ENCODE measurements around the gene HELB. TPM values are rescaled to one million over a fixed set of nuclear protein-coding genes. Genes with fewer than 3 reads are reported as not detected.

The HELB gene
- total and polyA plus RNA-seq, 2 of the 4 experiments (the other 2 are of a cell fraction): 0.72 to 2.9 TPM

DNA sequence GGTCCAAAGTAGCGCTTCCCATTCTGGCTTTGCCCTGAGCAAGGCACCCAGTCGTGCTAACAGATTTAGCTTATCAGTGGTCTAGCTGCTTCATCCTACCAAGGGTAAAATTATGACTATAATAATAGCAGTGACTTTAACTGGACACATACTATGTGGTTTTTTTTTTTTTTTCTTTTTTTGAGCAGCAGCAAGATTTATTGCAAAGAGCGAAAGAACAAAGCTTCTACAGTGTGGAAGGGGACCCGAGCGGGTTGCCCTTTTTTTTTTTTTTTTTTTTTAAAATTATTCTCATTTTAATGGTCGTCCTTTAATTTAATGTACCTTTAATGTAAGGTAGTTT lies 505 bp downstream of the HELB start:
- CTCF ChIA-PET: interaction anchor here (0.6 to 1.6 kb wide), 2 partner anchors 33 to 198 kb away, joined by 4 to 5 read pairs; no protein-coding TSS in a partner anchor
- Histone ChIP-seq H4K91ac (ENCODE audit: insufficient read depth, low read depth, low read length) (peak overlapping the region; percentile 93; the same call in 1 of the 2 replicates), H3K18ac (ENCODE audit: low read depth, low read length) (peak overlapping the region; percentile 92), H3K4me3 (ENCODE audit: insufficient read depth, low read depth, low read length) (peak overlapping the region; percentile 92), H2AK9ac (replicated peaks; ENCODE audit: low read depth, low read length, poor library complexity) (peak overlapping the region; percentile 96), H3K27ac (ENCODE audit: insufficient read depth, low read length) (peak overlapping the region; percentile 72), H4K5ac (ENCODE audit: low read depth, low read length) (peak overlapping the region; percentile 97), H3K56ac (ENCODE audit: extremely low read depth, insufficient read depth, low read length) (peak overlapping the region; percentile 18; the same call in 1 of the 2 replicates), H4K20me1 (ENCODE audit: insufficient read depth, low read length) (no peaks in the 10 kb centered on the region), H2BK15ac (ENCODE audit: low read depth, low read length) (peak overlapping the region; percentile 48; the same call in 1 of the 3 replicates), H3K79me1 (ENCODE audit: low read depth in 1 of 2, low read length in 2 of 2) (peaks cover 0 to 8% of the 10 kb centered on the region in 2 experiments; a peak in 2 of 4 replicates), H2BK120ac (ENCODE audit: low read depth, low read length) (peak overlapping the region; percentile 92), H3K4me2 (ENCODE audit: low read depth, low read length) (peak overlapping the region; percentile 82), H3K23ac (ENCODE audit: low read depth, low read length) (peak overlapping the region; percentile 84), H2BK20ac (ENCODE audit: low read depth, low read length) (no peak overlapping the region), H3K4ac (ENCODE audit: low read depth, low read length) (peak overlapping the region; percentile 91), H3K9ac (ENCODE audit: low read depth, low read length) (peak overlapping the region; percentile 90), H3K4me1 (ENCODE audit: control insufficient read depth, insufficient read depth, low read length) (no peaks in the 10 kb centered on the region), H4K8ac (ENCODE audit: low read depth in 2 of 2, low read length in 2 of 2) (peak overlapping the region; percentile 48 to 96), H3K9me1 (ENCODE audit: insufficient read depth, low read length) (no peaks in the 10 kb centered on the region), H2AFZ (replicated peaks; ENCODE audit: low read length, poor library complexity) (peak overlapping the region; percentile 100), H2AK5ac (ENCODE audit: low read depth, low read length) (no peak overlapping the region), H3K27me3 (ENCODE audit: control insufficient read depth, insufficient read depth, low read length) (peaks cover 3% of the 10 kb centered on the region), H3K9me3 (ENCODE audit: control insufficient read depth, insufficient read depth, low read length) (no peaks in the 10 kb centered on the region), H2BK5ac (ENCODE audit: low read depth, low read length, poor library complexity, severe bottlenecking) (peak overlapping the region; percentile 76), H3K14ac (replicated peaks; ENCODE audit: low read depth, low read length) (peak overlapping the region; percentile 99), H3K36me3 (ENCODE audit: control insufficient read depth, insufficient read depth, low read length) (0 out of 2 replicates have a peak, but pooled peaks cover 1% of the 10 kb centered on the region)
- intact Hi-C loops (cut with micrococcal nuclease) (no loop called here), in situ Hi-C loops (cut with MboI; ENCODE audit: low sequenced_read_pairs) (no loop called here), dilution Hi-C loops (cut with HindIII; ENCODE audit: low sequenced_read_pairs, unreplicated experiment) (no loop called here)
- DNase-seq: no peak
- POLR2A ChIA-PET (ENCODE audit: unreplicated experiment): interaction anchor here (0.6 kb wide), 1 partner anchor 13 kb away, joined by 3 read pairs; no protein-coding TSS in a partner anchor
- ATAC-seq (ENCODE audit: low read depth): no peak
- WGBS, 2 experiments (ENCODE audit: extremely low coverage in 2 of 2, insufficient read length in 1 of 2): no CpG with 5 or more reads among the region's 6 CpGs
- TF ChIP-seq CEBPB (IDR thresholded peaks at IDR 0.05; ENCODE audit: low read depth, low read length) (no peak), BHLHE40 (IDR thresholded peaks at IDR 0.05; ENCODE audit: low read depth, low read length) (no peak), POLR2A (IDR thresholded peaks at IDR 0.05; ENCODE audit: low read depth, low read length) (no peak), RAD21 (IDR thresholded peaks at IDR 0.05; ENCODE audit: low read length) (no peak), SMC3 (IDR thresholded peaks at IDR 0.05; ENCODE audit: low read depth, low read length) (no peak), MAZ (IDR thresholded peaks at IDR 0.05; ENCODE audit: borderline replicate concordance, low read depth, low read length) (no peak), FOS (IDR thresholded peaks at IDR 0.05; ENCODE audit: low read depth, low read length) (no peak), RCOR1 (IDR thresholded peaks at IDR 0.05; ENCODE audit: insufficient replicate concordance, low read length) (no peak), RFX5 (IDR thresholded peaks at IDR 0.05; ENCODE audit: low read depth, low read length) (no peak), CHD1 (IDR thresholded peaks at IDR 0.05; ENCODE audit: low read depth, low read length) (no peak), MXI1 (IDR thresholded peaks at IDR 0.05; ENCODE audit: borderline replicate concordance, low read depth, low read length) (no peak), NFE2L2 (IDR thresholded peaks at IDR 0.05; ENCODE audit: low read depth, low read length) (no peak), MAFK (IDR thresholded peaks at IDR 0.05; ENCODE audit: low read depth, low read length) (no peak)
- TF ChIP-seq, protein P1, sequence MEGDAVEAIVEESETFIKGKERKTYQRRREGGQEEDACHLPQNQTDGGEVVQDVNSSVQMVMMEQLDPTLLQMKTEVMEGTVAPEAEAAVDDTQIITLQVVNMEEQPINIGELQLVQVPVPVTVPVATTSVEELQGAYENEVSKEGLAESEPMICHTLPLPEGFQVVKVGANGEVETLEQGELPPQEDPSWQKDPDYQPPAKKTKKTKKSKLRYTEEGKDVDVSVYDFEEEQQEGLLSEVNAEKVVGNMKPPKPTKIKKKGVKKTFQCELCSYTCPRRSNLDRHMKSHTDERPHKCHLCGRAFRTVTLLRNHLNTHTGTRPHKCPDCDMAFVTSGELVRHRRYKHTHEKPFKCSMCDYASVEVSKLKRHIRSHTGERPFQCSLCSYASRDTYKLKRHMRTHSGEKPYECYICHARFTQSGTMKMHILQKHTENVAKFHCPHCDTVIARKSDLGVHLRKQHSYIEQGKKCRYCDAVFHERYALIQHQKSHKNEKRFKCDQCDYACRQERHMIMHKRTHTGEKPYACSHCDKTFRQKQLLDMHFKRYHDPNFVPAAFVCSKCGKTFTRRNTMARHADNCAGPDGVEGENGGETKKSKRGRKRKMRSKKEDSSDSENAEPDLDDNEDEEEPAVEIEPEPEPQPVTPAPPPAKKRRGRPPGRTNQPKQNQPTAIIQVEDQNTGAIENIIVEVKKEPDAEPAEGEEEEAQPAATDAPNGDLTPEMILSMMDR (conservative IDR thresholded peaks at IDR 0.05; ENCODE audit: low read depth, low read length): no peak
- TF ChIP-seq, protein P2, sequence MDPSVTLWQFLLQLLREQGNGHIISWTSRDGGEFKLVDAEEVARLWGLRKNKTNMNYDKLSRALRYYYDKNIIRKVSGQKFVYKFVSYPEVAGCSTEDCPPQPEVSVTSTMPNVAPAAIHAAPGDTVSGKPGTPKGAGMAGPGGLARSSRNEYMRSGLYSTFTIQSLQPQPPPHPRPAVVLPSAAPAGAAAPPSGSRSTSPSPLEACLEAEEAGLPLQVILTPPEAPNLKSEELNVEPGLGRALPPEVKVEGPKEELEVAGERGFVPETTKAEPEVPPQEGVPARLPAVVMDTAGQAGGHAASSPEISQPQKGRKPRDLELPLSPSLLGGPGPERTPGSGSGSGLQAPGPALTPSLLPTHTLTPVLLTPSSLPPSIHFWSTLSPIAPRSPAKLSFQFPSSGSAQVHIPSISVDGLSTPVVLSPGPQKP (IDR thresholded peaks at IDR 0.05; ENCODE audit: borderline replicate concordance, low read depth, low read length): no peak
- TF ChIP-seq, protein P3, sequence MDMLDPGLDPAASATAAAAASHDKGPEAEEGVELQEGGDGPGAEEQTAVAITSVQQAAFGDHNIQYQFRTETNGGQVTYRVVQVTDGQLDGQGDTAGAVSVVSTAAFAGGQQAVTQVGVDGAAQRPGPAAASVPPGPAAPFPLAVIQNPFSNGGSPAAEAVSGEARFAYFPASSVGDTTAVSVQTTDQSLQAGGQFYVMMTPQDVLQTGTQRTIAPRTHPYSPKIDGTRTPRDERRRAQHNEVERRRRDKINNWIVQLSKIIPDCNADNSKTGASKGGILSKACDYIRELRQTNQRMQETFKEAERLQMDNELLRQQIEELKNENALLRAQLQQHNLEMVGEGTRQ (IDR thresholded peaks at IDR 0.05; ENCODE audit: low read depth, low read length): no peak
- BruUV-seq (replicated peaks): no TSS peak
